ENCODE data around the gene SPAAR.

The SPAAR gene

DNA sequence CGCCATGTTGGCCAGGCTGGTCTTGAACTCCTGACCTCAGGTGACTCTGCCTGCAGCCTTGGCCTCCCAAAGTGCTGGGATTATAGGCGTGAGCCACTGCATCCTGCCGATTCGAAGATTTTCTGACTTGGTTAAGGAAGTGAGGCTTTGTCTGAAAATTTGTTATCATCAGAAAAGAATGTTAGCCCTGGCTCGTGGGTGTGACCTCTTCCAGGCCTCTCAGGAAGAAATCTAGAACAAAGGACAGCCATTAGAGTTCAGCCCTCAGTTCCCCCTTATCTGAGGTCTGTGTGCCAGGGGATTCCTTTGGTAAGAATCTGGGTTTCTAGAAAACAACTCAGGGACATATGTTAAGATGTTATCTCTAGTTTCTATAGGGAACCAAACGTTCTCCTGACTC, 42.4 kb downstream of the SPAAR start:
- DNase-seq, result no peak

DNA sequence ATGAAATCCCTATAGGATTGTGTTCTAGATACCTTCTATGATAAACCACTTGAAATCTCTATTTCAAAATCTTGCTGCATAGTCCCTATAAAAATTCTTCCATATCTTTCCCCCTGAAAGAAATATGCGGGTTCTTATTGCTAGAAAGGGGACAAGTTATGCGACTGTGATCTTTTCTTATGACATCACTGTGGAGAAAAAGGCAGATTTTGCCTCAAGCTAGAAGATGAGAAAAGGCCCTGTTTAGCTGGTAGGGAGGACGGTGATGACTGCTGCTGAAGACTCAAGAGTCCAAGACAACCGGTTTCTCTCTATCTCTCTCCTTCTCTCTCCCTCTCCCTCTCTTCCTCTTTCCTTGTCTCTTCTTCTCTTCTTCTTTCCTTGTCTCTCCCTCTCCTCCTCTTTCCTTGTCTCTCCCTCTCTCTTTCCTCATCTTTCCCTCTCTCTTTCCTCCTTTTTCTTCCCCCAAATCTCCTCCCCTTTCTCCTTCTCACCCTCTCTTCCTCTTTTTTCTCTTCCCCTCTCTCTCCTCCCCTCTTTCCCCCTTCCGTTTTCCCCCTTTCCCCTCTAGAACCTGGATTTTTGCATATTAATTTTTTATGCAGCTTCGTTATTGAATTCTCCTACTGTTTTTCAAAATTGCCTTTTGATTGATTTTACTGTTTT, 43.4 kb downstream of the SPAAR start:
- DNase-seq, result no peak

DNA sequence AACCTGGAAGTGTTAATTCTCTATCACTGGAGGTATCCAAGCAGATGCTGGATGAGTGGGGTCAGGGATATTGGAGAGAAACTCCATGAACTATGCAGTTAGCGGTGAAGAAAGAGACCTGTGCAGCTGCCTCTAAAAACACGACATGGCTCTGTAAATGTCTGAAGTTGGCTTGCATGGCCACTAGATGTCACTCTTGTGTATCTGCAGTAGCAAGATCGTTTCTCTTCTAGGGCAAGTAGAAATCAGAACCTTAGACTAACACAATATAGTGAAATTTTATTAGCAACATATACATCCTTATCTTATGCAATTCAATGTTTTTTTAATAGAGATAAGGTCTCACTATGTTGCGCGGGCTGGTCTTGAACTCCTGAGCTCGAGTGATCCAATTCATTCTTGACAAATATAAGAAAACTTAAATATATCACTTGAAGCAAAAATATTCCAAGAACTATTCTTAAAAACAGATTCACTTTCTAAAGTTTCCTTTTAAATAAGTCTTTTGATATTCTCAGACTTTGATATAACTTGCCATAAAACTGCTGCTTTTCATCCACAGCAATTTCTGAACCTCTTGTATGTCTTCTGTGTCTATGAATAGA, 45.8 kb downstream of the SPAAR start:
- DNase-seq, result peak; percentile 33

DNA sequence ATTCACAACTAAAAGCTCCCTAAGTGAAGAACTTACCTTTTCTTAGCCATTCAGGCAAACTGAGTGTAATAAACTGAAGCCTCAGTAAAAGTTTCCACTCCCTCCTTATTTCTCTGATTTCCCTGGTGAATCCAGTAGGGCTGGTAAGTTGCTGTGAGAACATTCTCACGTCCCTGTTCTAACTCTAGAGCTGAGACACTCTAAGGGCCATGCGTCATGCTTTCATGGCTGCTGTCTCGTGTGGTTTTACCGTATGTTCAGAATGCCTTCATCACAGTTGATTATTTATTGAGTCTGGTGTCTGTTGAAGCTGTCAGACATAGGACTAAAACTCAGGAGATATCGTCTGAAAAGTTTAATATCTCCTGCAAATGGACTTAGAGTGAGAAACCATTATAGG, 47.4 kb downstream of the SPAAR start:
- no peak for DNase-seq

DNA sequence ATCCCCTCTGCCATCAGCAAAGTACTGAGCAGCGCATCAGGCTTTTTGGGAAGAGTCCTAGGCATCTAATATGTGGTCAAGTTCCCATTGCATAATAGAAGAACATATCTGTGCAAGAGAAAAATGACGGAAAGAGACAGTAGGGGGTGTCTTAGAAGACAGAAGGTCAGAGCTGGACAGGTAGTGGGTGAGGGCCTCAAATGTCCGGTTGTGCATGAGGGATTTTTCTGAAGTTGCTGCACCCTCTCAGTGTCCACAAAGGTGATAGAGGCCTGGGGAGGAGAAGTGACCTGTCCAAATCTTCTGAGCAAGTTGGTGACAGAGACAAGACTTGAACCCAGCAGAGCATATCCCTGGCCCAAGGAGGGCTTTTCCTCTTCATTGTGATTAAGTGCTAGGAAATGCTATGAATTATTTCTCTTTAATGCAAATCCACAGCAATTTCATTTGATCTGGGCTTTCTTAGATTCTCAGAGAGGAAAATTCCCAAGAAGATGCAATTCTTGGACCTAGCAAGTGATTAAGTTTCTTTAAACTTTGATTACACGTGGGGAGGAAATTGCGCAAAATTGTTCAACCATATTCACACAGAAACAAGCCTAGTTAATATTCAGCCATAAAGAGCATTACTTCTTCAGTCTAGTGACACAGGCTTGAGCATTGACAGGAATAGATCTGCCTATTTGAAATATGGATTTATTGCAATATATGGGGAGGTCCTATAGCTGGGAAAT, 49.0 kb downstream of the SPAAR start, which contains the start of gene OR2S2:
OR2S2 (minus strand) TSS at position 51 of the 734 bp plus-strand sequence. CDS start 56 bp downstream, outside the sequence.
- no peak for DNase-seq

DNA sequence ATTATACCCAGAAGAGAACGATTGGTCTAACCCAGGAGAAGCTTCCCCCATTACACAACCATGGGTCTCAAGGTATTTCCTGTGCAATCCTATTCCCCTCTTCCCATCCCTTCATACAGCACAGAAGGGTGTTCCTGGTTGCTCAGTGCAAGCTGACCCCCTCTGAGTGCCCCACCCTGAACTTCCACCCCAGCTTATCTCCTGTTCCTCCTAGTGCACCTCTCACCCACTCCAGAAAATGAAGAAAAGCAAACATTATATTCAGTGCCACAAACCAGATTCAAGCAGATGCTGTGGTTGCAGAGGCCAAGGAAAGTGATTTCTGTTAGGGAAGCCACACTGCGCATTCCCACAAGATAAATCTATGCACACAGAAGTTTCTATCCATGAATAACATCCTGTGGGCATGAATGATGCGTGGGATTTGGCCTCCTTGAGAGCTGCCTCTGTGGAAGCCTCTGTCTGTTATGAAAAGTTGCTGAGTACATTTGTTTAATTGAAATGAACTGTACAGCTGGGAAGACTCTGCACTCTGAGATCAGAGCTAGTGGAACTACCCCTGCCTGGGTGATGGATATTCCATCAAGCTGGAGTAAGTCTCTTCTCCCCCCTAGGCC, 50.9 kb downstream of the SPAAR start:
- no peak for DNase-seq
